Urinary bladder (tissue), 4 donors: ENCODE results near the gene LDLRAD3. TPM values are rescaled to one million over a fixed set of nuclear protein-coding genes. Genes with fewer than 3 reads are reported as not detected.

Experiments used
- DNase-seq: peaks from one replicate; pipeline ENCODE4 v3.0.0-alpha.2; 2015; ENCODE audit errors: extremely low spot score
- H3K27ac ChIP-seq: one replicate; pipeline ENCODE4 v1.5.1; 2013; ENCODE audit warnings: low read depth, mild to moderate bottlenecking, moderate library complexity
- H3K36me3 ChIP-seq: one replicate; pipeline ENCODE4 v1.6.1; 2013; ENCODE audit warnings: mild to moderate bottlenecking, moderate library complexity; ENCODE audit not compliant: insufficient read depth
- H3K4me1 ChIP-seq: one replicate; pipeline ENCODE4 v1.6.1; 2013; ENCODE audit warnings: mild to moderate bottlenecking, moderate library complexity; ENCODE audit not compliant: insufficient read depth
- H3K4me3 ChIP-seq: one replicate; pipeline ENCODE4 v1.5.1; 2013; ENCODE audit warnings: low read depth, low read length
- WGBS: extraction: QIAGEN DNeasy Blood & Tissue Kit; methylation state at CpG from one replicate; pipeline ENCODE4 v1.1.7; 2013; 5-methylcytosine and 5-hydroxymethylcytosine counted together
- polyA plus RNA-seq: library from polyadenylated mRNA; stranded (reverse); fragments of 200-250 nt; gene quantifications from one replicate; pipeline ENCODE4 v1.2.3, GENCODE V29; 2013
- total RNA-seq: library from RNA; depleted of rRNA; stranded (reverse); fragments of >200 nt; gene quantifications from one replicate; pipeline ENCODE4 v1.2.3, GENCODE V29; 2014
- donor health status: healthy with polysubstance abuse.
- donor health status: healthy.

The LDLRAD3 gene
- total and polyA plus RNA-seq, 2 donors: 7.2 to 13.8 TPM

DNA sequence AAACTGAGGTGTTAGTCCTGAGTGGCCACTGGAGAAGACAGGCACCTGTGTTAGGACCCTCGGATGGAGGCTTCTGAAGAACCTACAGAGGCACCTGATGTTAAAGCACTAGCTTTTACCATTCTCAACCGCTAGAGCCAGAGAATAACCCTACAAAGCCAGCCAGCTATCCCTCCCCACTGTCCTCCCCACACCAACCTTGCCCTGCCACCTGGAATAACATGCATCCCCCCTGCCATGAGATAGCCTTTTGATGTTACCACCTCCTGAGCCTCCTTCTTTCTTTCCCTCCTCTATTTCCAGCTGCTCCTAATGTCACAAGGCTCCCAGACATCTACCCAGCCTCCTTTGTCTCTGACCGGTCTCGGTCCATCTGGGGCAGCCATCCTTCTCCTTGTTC, 317.2 kb downstream of the LDLRAD3 start:
- H3K4me3 ChIP-seq: no peak overlapping the region
- no peak for DNase-seq
- WGBS: 80% methylated on average over 4 of the region's 4 CpGs
- no peaks in the 10 kb centered on the region for H3K36me3 ChIP-seq
- H3K27ac ChIP-seq: no peak overlapping the region
- no peaks in the 10 kb centered on the region for H3K4me1 ChIP-seq

- H3K36me3 ChIP-seq: no peaks in the 10 kb centered on the region
- 72% methylated on average over 9 of the region's 9 CpGs for WGBS
- no peak overlapping the region for H3K27ac ChIP-seq
- H3K4me3 ChIP-seq: no peak overlapping the region
- no peaks in the 10 kb centered on the region for H3K4me1 ChIP-seq
- no peak for DNase-seq
These were observed 320.4 kb downstream of the LDLRAD3 start for GRCh38 chr11:36264011-36264972.

DNA sequence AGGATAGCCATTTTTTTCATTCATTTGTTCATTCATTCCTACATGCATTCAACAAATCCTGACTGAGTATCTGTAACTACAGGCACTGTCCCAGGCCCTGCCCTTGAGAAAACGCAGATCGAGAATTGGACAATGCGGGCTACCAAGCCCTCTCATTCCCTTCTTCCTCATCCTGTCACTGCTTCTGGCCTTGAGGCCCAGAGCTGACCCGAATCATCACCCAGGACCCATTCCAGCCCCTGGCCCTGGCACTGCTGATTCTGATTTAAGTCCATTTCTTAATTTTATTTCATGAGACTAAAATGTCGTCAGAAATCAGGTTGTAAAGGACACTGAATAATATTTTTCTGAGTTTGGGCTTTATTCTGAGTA, 321.1 kb downstream of the LDLRAD3 start:
- WGBS: 83% methylated on average over 5 of the region's 5 CpGs
- no peak overlapping the region for H3K4me3 ChIP-seq
- no peaks in the 10 kb centered on the region for H3K4me1 ChIP-seq
- no peaks in the 10 kb centered on the region for H3K36me3 ChIP-seq
- no peak overlapping the region for H3K27ac ChIP-seq
- DNase-seq: no peak

DNA sequence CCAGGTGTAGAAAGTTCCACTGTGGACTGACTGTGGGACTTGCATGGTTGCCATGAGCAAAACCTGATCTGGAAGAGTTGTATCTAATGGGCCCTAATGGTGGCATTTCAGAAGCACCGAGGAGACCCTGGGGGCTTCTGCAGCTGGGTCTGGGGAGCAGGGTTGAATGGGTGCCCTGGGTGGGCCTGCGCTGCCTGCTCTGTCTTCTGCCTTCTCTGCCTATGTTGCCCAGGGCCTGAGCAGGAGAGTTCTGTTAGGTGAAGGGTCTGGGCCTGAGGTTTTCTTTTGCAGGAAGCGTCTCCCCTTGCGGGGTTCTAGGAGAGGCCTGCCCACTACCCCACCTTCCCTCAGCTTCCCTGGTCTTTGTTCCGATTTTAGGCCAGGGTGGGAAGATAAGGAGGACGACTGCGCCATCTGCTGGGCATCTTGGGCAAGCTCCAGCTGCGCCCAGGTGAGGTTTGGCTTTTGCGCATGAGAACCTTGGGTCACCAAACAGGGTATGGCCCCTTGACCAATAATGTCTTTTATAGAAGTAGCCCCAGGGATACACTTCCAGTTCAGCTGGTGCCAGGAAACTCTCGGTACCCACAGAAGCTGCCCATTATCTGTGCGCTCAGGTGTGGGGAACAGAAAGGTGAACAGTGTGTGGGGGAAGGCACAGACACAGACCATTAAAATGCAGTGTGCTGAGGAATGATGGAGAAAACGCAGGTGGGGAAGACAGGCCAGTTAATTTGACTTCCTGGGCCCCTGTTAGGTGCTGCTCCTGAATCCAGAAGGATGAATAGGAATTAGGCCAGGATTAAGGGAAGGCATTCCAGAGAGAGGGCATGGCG, 322.1 kb downstream of the LDLRAD3 start:
- H3K4me1 ChIP-seq: no peaks in the 10 kb centered on the region
- H3K36me3 ChIP-seq: no peaks in the 10 kb centered on the region
- peak; percentile 36 for DNase-seq
- 28% methylated on average over 13 of the region's 13 CpGs for WGBS
- no peak overlapping the region for H3K27ac ChIP-seq
- no peak overlapping the region for H3K4me3 ChIP-seq

DNA sequence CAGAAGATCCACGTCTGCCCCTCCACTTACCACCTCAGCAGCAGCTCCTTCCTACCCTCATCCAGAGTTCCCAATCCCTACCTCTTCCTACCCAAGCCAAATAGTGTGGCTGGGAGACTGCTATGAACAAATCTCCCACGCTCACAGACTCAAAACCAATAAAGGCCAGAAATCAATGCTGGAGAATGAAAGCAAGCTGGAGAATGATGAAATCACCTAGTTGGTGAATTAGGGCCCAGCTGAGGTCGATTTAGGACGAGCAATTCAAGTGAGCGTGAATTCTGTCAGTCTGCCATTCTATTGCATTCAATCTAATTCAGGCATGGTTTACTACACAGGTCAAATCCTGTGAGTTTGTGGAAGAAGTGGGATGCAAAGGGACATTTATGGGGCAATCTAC, 322.9 kb downstream of the LDLRAD3 start:
- Histone ChIP-seq H3K4me1 (no peaks in the 10 kb centered on the region), H3K36me3 (no peaks in the 10 kb centered on the region), H3K4me3 (no peak overlapping the region), H3K27ac (no peak overlapping the region)
- no peak for DNase-seq
- WGBS: 65% methylated on average over 5 of the region's 5 CpGs

GRCh38 chr11:36268337-36268985, 324.6 kb downstream of the LDLRAD3 start:
- Histone ChIP-seq H3K4me3 (no peak overlapping the region), H3K4me1 (no peaks in the 10 kb centered on the region), H3K27ac (no peak overlapping the region), H3K36me3 (no peaks in the 10 kb centered on the region)
- WGBS: 73% methylated on average over 8 of the region's 8 CpGs
- no peak for DNase-seq

GRCh38 chr11:36270701-36271100, 326.8 kb downstream of the LDLRAD3 start:
- no peak for DNase-seq
- Histone ChIP-seq H3K36me3 (peaks cover 2% of the 10 kb centered on the region), H3K27ac (no peak overlapping the region), H3K4me3 (no peak overlapping the region), H3K4me1 (no peaks in the 10 kb centered on the region)
- 86% methylated on average over 9 of the region's 9 CpGs for WGBS

DNA sequence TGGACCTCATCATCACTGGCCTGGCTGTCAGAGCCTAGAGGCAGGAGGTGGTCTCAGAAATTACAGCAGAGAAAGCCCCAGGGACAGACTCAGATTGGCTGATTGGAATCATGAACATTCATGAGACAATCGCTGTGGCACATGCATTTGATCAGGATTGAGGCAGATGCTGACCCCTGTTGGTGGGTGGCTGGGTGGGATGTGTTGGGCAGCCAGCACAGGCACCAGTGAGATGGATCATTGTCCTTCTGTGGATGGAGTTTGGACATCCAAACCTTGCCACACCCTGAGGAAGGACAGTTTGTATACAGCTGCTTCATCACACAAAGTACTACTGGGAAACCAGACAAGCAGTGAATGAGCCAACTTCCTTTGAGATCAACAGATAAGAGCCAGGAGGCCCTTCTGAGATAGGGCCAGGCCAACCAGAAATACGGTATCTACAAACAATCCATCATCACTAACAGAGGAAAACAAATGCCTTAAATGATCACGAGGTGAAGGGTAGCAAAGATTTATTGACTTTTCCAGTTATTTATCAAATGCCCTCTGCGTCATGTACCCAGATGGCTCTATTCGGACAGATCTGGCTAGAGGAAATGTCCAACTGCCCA, 328.0 kb downstream of the LDLRAD3 start:
- no peak overlapping the region for H3K27ac ChIP-seq
- DNase-seq: no peak
- WGBS: 68% methylated on average over 5 of the region's 5 CpGs
- H3K4me3 ChIP-seq: no peak overlapping the region
- peaks cover 2% of the 10 kb centered on the region for H3K36me3 ChIP-seq
- no peaks in the 10 kb centered on the region for H3K4me1 ChIP-seq

DNA sequence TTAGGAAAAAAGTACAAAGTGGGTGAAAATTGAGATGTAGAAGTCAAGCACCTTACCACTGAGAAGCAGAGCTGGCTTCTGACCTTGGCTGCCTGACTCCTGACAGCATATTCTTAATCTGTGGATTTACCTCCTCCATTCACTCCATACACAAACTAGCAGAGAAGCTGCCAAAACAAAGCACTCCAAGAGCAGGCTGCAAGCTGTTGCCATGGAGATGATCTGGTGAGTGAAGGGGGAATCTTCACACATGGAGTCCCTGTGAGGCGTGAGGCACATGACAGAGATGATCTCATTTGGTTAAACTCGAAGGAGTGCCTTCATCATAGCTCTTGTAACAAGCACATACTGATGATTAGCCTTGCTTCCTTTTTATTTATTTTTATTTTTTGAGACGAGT, 329.2 kb downstream of the LDLRAD3 start:
- Histone ChIP-seq H3K36me3 (peaks cover 2% of the 10 kb centered on the region), H3K27ac (no peak overlapping the region), H3K4me1 (no peaks in the 10 kb centered on the region), H3K4me3 (no peak overlapping the region)
- 96% methylated on average over 3 of the region's 3 CpGs for WGBS
- no peak for DNase-seq

- peaks cover 6% of the 10 kb centered on the region for H3K36me3 ChIP-seq
- 94% methylated on average over 7 of the region's 7 CpGs for WGBS
These were observed 330.6 kb downstream of the LDLRAD3 start for GRCh38 chr11:36274414-36274813.

DNA sequence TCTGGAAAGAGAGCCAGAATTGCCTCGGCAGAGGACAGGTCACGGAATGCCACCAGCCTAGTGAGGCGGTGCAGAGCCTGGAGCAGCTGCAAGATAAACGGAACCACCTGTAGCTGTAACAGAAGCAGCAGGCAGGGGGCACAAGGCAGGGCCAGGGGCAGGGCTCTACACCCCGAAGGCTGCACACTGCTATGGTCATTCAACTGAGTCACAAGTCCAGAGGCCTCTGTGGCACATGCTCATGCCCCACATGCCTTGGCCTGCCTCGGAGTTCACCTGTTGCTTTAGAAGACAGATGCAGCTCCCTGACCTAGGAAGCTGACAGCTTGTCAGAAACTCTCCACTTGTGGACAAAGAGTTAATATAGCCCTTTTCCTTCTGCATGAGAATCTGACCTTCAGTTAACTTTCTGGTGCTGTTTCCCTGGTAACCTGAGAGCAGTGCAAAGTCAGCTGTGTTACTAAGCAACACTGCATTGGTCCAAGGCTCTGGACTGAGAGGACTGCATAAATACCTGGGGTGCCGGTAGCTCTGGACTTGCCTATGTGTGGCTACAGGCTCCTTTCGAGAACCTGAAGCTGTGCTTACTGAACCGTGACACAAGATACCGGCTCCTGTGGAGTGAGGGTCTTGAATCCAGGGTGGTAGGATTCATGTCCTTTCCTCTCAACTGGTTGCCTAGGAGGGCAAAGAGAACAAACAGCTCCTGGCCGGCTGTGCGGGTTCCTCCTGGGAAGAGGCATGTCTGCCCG, 334.8 kb downstream of the LDLRAD3 start:
- no peak for DNase-seq
- Histone ChIP-seq H3K4me1 (no peaks in the 10 kb centered on the region), H3K4me3 (no peak overlapping the region), H3K36me3 (peaks cover 6% of the 10 kb centered on the region), H3K27ac (no peak overlapping the region)
- 73% methylated on average over 13 of the region's 13 CpGs for WGBS

More at GRCh38 chr11:36274414-36274813, 330.6 kb downstream of the LDLRAD3 start:
- no peaks in the 10 kb centered on the region for H3K4me1 ChIP-seq
- DNase-seq: no peak
- no peak overlapping the region for H3K4me3 ChIP-seq
- H3K27ac ChIP-seq: no peak overlapping the region

- Histone ChIP-seq H3K4me1 (no peaks in the 10 kb centered on the region), H3K27ac (no peak overlapping the region), H3K36me3 (peaks cover 3% of the 10 kb centered on the region), H3K4me3 (no peak overlapping the region)
- DNase-seq: no peak
- WGBS: 47% methylated on average over 1 of the region's 1 CpG
These were observed 336.7 kb downstream of the LDLRAD3 start for GRCh38 chr11:36280531-36280930.
